Stomach (tissue), 4 donors: Measurements from ENCODE around the gene TBC1D4.

Source experiments
- EP300 ChIP-seq: sonication (generic); formaldehyde crosslinking; IDR thresholded peaks from one replicate; pipeline ENCODE4 v1.6.1; 2017; ENCODE audit warnings: antibody characterized with exemption
- POLR2A ChIP-seq, 4 donors: fragments of 450-650 bp; IDR thresholded peaks; one replicate each; pipeline ENCODE4 v1.6.1; 2016; ENCODE audit warnings: antibody characterized with exemption in 4 of 4, control low read depth in 2 of 4, mild to moderate bottlenecking in 1 of 4, moderate library complexity in 1 of 4
- TF ChIP-seq, protein P1 (sequence below), 7 experiments: fragments of 450-650 bp in 4 of 7; fragments of 200-600 bp in 3 of 7; sonication (generic) in 3 of 7; IDR thresholded peaks; one replicate each; pipeline ENCODE4 v1.5.1; 2016 to 2019; ENCODE audit warnings: antibody characterized with exemption in 7 of 7, control low read depth in 2 of 7, mild to moderate bottlenecking in 1 of 7

DNA sequence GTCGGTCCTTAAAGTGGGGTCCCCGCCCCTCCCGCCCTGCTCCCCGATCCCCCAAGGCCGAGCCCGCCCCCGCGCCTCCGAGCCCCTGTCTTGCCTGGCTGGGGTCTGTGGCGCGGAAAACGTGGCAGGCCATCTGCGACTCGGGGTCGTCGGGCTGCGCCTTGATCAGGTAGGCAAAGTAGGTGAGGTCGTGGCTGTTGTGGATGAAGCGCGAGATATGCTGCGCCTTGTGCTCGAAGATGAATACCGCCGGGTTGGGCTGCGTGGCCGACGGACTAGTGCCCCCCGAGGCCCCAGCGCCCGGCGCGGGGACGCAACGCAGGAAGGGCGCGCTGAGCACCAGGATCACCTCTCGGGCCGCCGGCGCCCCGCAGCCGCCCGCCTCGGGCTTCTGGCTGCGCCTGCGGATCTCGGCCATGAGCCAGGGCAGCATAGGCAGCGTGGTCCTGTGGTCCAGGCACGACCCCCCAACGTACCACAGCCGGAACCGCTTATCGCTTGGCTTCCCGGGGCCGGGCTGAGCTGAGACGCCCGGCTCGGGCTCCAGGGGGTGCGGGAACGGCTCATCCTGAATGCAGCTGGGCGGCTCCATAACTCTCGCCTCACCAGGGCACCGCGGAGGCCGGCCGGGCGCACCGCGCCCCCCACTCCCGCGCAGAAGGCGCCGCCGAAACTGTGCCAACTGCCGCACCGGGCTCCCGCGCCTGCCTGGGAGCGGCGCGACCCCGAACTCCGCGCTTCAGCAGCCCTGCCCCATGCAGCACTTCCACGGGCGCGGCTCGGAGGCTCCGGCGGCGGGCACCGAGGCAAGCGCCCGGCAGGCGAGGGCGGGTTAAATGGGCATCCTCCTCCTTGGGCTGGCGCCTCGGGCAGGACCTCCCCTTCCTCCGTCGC lies 546 bp downstream of the TBC1D4 start:
- TF ChIP-seq, protein P1, sequence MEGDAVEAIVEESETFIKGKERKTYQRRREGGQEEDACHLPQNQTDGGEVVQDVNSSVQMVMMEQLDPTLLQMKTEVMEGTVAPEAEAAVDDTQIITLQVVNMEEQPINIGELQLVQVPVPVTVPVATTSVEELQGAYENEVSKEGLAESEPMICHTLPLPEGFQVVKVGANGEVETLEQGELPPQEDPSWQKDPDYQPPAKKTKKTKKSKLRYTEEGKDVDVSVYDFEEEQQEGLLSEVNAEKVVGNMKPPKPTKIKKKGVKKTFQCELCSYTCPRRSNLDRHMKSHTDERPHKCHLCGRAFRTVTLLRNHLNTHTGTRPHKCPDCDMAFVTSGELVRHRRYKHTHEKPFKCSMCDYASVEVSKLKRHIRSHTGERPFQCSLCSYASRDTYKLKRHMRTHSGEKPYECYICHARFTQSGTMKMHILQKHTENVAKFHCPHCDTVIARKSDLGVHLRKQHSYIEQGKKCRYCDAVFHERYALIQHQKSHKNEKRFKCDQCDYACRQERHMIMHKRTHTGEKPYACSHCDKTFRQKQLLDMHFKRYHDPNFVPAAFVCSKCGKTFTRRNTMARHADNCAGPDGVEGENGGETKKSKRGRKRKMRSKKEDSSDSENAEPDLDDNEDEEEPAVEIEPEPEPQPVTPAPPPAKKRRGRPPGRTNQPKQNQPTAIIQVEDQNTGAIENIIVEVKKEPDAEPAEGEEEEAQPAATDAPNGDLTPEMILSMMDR (IDR thresholded peaks at IDR 0.05) = no peak
- TF ChIP-seq EP300 (no peak), POLR2A (IDR thresholded peaks at IDR 0.05) (no peak)
